H1 (cell line): ENCODE measurements around the gene POLDIP3. TPM values are rescaled to one million over a fixed set of nuclear protein-coding genes. Genes with fewer than 3 reads are reported as not detected.

Source experiments
- BACH1 ChIP-seq: IDR thresholded peaks from 2 replicates; pipeline ENCODE4 v1.6.1; 2012; ENCODE audit warnings: low read length, improper control_type of control experiment
- CBX8 ChIP-seq: fragments of 300-800, 300-1000 bp; sonication (generic); IDR thresholded peaks from 2 replicates; pipeline ENCODE4 v1.7.1; 2016; ENCODE audit warnings: low read depth, low read length, borderline replicate concordance
- CHD7 ChIP-seq: fragments of 300-600 bp; sonication (generic); IDR thresholded peaks from 2 replicates; pipeline ENCODE4 v1.7.1; 2012; ENCODE audit warnings: low read length, moderate library complexity, mild to moderate bottlenecking, inconsistent platforms; ENCODE audit not compliant: insufficient replicate concordance
- E2F6 ChIP-seq: IDR thresholded peaks from 2 replicates; pipeline ENCODE4 v1.6.1; 2012; ENCODE audit warnings: inconsistent platforms
- EZH2 ChIP-seq: fragments of 200-600 bp; sonication (generic); IDR thresholded peaks from 2 replicates; pipeline ENCODE4 v1.7.1; 2012; ENCODE audit warnings: low read depth, mild to moderate bottlenecking, moderate library complexity, low read length, inconsistent platforms; ENCODE audit not compliant: severe bottlenecking
- JUN ChIP-seq: IDR thresholded peaks from 2 replicates; pipeline ENCODE4 v1.6.1; 2011; ENCODE audit warnings: low read depth, mild to moderate bottlenecking, improper control_type of control experiment, low read length
- NRF1 ChIP-seq: IDR thresholded peaks from 2 replicates; pipeline ENCODE4 v1.6.1; 2011; ENCODE audit warnings: mild to moderate bottlenecking, low read depth, low read length, improper control_type of control experiment
- RBBP5 ChIP-seq: IDR thresholded peaks from 2 replicates; pipeline ENCODE4 v1.7.1; 2012; ENCODE audit warnings: low read depth, mild to moderate bottlenecking, inconsistent platforms, low read length, moderate library complexity, borderline replicate concordance
- SIX5 ChIP-seq: IDR thresholded peaks from 2 replicates; pipeline ENCODE4 v1.6.1; 2011; ENCODE audit warnings: mild to moderate bottlenecking, low read depth, low read length
- SP1 ChIP-seq: IDR thresholded peaks from 2 replicates; pipeline ENCODE4 v1.6.1; 2011; ENCODE audit warnings: low read depth, low read length
- SP2 ChIP-seq: IDR thresholded peaks from 2 replicates; pipeline ENCODE4 v1.6.1; 2012; ENCODE audit warnings: mild to moderate bottlenecking, low read length, inconsistent platforms
- TAF1 ChIP-seq: IDR thresholded peaks from 2 replicates; pipeline ENCODE4 v1.6.1; 2011; ENCODE audit warnings: mild to moderate bottlenecking, low read depth, low read length
- polyA plus RNA-seq, 7 experiments: library from polyadenylated mRNA; depleted of rRNA in 3 of 7; stranded (reverse) in 5 of 7; unstranded in 2 of 7; fragments of >200 nt in 5 of 7; fragments of 200-250 nt in 2 of 7; gene quantifications; 1 replicate in 5 of 7; 2 replicates in 1 of 7; 4 replicates in 1 of 7; pipeline versions ENCODE4 v1.2.1 to v1.2.3, GENCODE V29; 2011 to 2013; ENCODE audit warnings: missing spikeins in 2 of 7, mixed read lengths in 2 of 7
- total RNA-seq: library from RNA; stranded (reverse); fragmentation: NEBNext Ultra II Directional; extraction: Animal tissue kit (Norgen Biotek cat#: 25700); gene quantifications from 2 replicates; pipeline ENCODE4 v1.2.1, GENCODE V29; 2021

The POLDIP3 gene
- total and polyA plus RNA-seq, 2 of the 8 experiments (the other 6 are each of a cell fraction or from before 2014, with no cell fraction given) = 43.5 to 84.6 TPM

GRCh38 chr22:42623301-42623751, 8.6 kb upstream of the POLDIP3 start (continued):
- TF ChIP-seq CHD7 (no peak), NRF1 (no peak), TAF1 (no peak), BACH1 (no peak), SP2 (no peak), EZH2 (no peak), E2F6 (no peak), SIX5 (no peak), SP1 (no peak), CBX8 (no peak), JUN (no peak), RBBP5 (no peak)
